HG03432 (cell line): ENCODE data around the gene RUFY1.
"Not testable (repeated sequence)": the region's sequence is repeated elsewhere in the genome, so short reads cannot be mapped to it uniquely, and the experiment has no call there.

Source experiments
- ATAC-seq: cut with Tn5 transposase; IDR thresholded peaks from one replicate; pipeline ENCODE4 v1.9.1; 2021; ENCODE audit warnings: mild to moderate bottlenecking, moderate library complexity; ENCODE audit not compliant: unreplicated experiment

RUFY1 gene

DNA sequence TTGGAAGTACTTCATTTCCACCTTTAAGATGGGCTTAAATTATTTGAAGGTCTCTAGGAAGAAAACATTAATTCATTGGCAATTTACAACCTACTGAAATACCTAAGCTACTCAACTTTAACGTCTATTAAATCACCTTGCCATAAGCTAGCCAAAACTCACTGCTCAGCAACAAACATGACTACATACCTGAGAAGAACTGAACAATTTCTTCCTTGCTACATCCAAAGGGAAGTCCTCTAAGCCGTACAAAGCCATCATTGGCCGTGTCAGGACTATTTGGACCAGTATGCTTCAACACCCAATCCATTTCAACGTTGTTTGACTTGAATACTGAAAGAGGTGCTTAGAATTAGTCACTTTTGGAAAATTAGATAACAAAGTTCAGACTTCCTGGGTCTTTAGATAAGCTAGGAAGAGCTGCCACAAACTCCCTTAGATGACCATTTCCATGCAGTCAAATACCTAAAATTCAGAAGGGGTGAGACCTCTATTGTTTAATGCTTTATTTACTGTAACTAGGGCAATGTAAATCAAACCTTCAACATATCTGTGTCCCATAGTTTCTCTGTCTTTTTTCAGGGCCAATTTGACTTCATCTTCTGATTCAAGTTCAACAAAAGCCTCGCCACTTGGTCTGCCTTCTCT is 70.5 kb downstream of the RUFY1 start:
- ATAC-seq = no peak

DNA sequence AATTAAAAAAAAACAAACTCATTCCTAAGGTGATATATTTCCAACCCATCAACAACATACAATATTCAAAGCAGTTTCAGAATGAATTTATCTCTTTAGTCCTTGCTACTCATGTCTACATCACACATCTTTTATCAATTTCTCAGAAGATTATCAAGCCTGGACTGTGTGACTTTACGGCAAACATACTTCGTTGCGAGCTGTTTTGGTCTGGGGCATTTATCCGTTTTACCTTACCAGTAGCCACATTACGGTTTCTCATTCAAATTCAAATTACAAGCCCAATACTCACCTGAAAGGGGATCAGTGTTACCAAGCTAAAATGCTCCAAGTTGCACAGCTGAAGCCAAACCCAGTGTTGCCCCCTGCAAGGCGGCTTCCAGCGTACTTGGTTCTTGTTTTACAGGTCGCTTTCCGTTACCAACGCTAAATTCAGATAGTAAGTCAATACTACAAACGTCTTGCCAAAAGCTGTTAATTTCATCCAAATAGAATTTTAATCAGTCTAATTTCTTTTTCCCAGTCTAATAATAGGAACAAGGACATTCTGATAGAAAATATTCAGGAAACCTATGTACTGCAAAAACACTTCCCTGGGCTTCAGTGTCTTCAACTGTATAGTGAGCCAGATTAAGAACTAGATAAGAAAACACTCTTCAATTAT is 71.3 kb downstream of the RUFY1 start:
- ATAC-seq = no peak

GRCh38 chr5:179623003-179623905 is 72.9 kb downstream of the RUFY1 start, which contains the start of gene HNRNPH1:
Gene HNRNPH1 (minus strand): TSS chr5:179623671. CDS start chr5:179623133, 538 bp downstream.
- ATAC-seq = peak; percentile 75

DNA sequence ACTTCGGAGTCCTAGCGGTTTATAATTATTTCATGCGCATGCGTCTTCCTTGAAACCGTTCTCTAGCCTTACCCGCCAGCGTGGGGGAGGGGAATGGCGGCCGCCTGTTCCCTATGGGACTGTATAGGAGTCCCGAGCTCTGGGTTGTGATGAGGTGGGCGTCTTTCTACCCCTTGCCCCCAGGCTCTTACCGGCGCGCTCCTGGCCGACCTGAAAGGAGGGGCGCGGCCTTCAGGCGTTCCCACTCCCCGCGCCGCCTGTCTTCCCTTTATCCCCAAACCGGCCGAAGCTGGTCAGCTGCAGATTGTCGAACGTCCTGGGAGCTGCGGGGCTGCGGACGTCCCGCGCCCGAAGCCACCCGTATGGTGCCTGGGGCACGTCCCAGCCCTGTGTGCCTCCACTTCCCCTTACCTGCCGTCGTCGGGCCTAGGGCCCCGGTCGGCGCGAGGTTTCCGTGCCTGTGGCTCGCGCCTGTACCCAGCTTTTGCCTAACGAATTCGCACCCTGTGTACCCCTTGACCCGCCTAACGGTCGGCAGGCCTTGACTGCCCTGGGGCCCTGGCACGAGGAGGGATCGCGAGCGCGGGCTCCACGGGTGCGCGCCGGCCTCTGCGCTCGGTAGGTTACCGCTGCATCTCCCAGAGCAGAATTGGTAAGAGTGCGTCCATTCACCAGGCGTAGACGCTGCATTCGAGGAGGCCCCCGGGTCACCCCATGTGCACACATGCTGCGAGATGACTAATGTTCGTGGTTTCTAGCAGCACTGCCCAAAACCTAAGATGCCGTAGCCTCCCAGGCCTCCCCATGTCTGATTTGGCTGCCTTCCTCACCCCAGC is 73.8 kb downstream of the RUFY1 start:
- peak; percentile 24 for ATAC-seq

DNA sequence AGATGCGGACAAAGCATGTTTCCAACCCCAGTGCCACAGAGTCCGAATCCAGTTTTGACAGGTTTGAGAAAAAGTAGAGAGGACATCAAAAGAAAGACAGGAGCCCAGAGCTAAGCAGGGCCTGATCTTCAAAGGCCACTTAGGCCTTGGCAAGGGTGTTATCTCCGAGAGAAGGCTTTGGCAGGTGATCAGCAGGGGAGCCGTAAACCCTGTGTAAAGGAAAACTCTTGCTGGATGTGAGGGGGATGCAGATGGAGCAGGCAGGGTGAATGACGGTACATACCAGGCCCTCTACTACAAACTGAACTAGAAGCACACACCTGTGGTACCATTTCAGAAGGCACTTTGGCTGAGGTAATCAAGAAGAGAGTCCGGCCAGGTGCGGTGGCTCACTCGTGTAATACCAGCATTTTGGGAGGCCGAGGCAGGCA is 74.5 kb downstream of the RUFY1 start:
- ATAC-seq = no peak

DNA sequence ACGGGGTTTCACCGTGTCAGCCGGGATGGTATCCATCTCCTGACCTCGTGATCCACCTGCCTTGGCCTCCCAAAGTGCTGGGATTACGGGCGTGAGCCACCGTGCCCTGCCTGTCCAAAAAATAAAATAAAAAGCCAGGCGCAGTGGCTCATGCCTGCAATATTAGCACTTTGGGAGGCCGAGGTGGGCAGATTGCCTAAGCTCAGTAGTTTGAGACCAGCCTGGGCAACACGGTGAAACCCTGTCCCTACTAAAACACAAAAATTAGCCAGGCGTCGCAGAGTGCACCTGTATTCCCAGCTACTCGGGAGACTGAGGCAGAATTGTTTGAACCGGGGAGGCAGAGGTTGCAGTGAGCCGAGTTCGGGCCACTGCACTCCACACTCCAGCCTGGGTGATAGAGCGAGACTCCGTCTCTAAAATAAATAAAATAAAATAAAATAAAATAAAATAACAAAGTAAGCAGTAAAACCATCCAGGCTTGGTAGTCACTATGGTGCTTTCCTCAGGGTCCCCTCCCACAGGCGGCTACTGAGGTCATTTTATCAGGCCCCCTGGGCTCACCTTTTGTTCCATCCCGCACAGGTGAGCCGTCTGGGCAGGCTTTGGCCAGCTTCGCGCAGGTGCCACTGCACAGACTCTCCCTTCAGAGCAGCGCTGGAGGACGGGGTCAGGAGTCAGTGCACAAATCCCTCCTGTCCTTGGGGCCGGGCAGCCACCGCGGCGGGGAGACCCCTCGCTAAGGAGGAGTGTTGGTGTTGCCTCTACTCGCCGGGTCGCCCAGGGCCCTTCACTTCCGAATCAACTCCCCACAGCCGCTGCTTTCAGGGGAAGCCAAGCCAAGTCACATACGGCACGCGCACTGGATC is 83.4 kb downstream of the RUFY1 start:
- peak; percentile 68 for ATAC-seq

DNA sequence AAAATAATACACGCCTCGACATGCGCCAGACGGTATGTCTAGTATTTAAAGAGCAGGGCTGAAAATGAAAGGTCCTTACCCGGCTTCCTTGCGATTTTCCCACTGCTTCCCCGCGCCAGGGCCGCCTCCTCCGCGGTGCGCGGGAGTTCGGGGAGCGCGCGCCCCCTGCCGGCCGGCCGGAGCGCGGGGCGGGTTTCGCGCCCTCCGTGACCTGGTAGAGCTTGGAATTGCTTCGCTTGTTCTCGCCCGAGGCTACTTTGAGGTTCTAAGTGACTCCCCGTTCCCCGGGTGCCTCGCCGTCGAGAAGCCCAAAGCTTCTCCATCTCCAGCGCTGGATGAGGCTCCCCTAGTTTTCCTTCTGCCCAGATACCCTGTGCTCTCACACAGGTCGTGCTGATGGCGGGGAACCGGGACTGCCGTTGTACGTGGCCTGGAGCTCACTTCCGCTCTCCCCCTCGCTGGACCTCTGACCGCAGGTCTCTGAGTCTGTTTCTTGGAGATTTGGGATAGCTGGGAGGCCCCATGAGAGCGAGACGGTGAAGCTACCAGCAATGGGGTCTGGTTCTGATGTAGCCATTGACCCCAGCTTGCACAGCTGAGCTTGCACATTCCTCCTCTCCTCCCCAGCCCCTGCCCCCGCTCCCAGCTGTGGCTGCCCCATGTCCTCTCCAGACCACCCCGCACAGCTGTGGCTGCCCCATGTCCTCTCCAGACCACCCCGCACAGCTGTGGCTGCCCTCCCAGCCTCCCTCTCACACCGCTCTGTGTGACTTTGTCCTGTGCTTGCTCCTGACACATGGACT is 84.2 kb downstream of the RUFY1 start:
- ATAC-seq = peak; percentile 93

- not testable (repeated sequence) for ATAC-seq
Measured at GRCh38 chr5:179639296-179639695, 88.9 kb downstream of the RUFY1 start.

- not testable (repeated sequence) for ATAC-seq
Measured at GRCh38 chr5:179641745-179642144, 91.4 kb downstream of the RUFY1 start.

- not testable (repeated sequence) for ATAC-seq
Measured at GRCh38 chr5:179642626-179643025, 92.3 kb downstream of the RUFY1 start.

DNA sequence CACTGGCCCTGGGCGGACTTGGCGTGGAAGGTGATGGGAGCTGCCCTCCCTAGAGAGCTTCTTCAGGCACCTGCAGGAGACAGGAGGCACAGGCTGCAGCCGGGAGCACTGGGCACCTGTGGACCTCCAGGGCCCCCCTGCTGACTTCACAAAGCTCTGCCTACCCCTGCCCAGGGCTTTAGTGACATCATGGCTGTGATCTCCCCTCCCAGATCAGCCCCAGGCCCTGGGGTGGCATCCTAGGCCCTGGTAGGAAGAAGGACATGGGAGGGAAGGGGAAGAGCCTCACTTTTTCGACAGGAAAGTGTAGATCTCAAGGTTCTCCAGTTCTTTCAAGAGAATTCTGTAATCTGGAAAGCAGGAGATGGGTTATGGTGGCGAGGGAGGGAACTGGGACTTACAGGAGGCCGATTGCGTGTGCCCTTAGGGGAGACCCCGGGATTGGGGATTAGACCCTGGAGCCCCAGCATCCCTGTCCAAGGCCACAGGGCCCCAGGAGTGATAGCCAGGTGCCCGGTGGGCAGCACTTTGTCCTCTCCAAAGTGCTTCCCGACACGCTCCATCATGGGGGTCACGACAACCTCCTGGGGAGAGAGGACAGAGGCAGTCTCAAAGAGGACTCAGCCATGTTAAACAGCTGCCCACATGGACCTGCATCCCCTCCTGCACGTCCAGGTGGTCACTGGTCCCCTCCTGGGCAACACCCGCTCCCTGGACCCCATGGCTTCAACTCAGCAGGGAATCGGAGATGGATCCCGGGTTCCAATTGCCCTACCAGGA is 93.0 kb downstream of the RUFY1 start:
- not testable (repeated sequence) for ATAC-seq

DNA sequence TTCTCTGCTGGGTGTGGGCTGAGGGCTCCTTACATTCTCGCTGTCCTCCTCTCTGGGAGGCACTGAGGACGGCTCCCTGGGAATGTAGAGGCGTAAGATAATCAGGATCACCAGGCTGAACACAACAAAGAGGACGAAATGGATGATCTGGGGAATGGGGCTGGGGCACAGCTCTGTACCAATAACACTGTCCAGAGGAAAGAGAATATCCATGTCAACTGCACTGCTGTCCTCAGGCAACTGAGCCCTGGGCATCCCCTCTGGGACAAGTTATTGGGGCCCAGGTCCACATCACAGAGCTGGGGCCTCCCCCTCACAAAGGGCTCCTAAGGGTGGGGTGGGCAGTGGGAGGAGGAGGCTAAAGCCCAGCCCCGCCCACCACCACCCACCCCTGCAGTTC is 94.4 kb downstream of the RUFY1 start:
- not testable (repeated sequence) for ATAC-seq

GRCh38 chr5:179648410-179648809 is 98.1 kb downstream of the RUFY1 start:
- ATAC-seq = no peak

GRCh38 chr5:179649166-179649703 is 98.9 kb downstream of the RUFY1 start:
- ATAC-seq = not testable (repeated sequence)

- not testable (repeated sequence) for ATAC-seq
Measured at GRCh38 chr5:179650245-179650644, 99.9 kb downstream of the RUFY1 start.

DNA sequence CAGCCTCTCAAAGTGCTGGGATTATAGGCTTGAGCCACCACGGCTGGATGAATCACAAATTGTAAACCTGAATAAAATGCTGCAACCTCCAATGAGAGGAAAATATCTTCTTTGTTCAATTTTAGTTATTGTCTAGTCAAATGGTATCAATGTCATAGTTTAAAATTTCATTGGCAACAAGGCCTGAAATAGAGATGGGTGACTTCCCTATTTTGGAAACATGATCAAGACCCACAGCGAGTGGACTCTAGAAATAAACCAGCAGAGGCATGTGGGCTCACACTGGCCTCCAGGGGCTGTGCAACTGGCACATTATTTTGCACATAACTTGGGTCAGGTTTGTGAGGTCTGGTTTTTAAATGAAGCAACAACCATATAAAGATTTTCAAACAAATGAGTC is 102.8 kb downstream of the RUFY1 start:
- not testable (repeated sequence) for ATAC-seq

DNA sequence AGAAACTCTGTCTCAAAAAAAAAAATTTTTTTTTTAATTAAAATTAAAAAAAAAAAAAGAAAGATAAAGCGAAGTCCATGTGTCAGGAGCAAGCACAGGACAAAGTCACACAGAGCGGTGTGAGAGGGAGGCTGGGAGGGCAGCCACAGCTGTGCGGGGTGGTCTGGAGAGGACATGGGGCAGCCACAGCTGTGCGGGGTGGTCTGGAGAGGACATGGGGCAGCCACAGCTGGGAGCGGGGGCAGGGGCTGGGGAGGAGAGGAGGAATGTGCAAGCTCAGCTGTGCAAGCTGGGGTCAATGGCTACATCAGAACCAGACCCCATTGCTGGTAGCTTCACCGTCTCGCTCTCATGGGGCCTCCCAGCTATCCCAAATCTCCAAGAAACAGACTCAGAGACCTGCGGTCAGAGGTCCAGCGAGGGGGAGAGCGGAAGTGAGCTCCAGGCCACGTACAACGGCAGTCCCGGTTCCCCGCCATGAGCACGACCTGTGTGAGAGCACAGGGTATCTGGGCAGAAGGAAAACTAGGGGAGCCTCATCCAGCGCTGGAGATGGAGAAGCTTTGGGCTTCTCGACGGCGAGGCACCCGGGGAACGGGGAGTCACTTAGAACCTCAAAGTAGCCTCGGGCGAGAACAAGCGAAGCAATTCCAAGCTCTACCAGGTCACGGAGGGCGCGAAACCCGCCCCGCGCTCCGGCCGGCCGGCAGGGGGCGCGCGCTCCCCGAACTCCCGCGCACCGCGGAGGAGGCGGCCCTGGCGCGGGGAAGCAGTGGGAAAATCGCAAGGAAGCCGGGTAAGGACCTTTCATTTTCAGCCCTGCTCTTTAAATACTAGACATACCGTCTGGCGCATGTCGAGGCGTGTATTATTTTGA is 107.2 kb downstream of the RUFY1 start:
- ATAC-seq = peak; percentile 93
